RWPE1 (cell line): ENCODE results near the gene USP40.

Experiments
- CTCF ChIA-PET: fragments of 350-600 bp; sonication (Branson Sonifier 250); formaldehyde crosslinking; extraction: SDS; loops from one replicate; lab custom pipeline; 2021; lab: Yijun Ruan, JAX
- POLR2A ChIA-PET: fragments of 400-600 bp; formaldehyde crosslinking; extraction: SDS; loops from one replicate; lab custom pipeline; 2020; ENCODE audit warnings: antibody characterized with exemption; ENCODE audit not compliant: low non-redundant PET; lab: Yijun Ruan, JAX
- DNase-seq: peaks from one replicate; pipeline ENCODE4 v3.0.0; 2012; ENCODE audit warnings: low spot score
- H3K27ac ChIP-seq: fragments of 450-650 bp; 2 replicates; pipeline ENCODE4 v1.5.1; 2017
- TF ChIP-seq, protein P1 (sequence below): fragments of 450-650 bp; conservative IDR thresholded peaks from 2 replicates; pipeline ENCODE4 v1.5.1; 2017; ENCODE audit warnings: low read depth, mild to moderate bottlenecking

Gene USP40

DNA sequence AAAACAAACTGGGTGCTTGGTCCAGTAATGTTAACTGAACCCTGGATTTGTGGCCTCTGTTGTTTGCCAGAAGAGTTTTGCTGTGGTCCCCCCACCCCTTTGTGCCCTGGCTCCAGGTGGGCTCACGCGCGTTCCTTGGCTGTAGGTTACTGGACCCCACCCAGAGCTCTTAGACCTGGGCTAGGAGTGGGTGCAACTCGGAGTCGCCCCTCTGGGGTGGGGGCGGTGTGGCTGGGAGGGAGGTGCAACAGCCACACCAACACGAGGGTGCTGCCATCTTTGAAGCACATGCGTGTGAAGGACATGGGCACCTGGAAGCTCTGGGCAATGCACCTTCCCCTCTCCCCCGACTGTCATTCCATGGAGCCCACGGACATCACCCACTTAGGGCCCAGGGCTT is 92.7 kb downstream of the USP40 start:
- TF ChIP-seq, protein P1, sequence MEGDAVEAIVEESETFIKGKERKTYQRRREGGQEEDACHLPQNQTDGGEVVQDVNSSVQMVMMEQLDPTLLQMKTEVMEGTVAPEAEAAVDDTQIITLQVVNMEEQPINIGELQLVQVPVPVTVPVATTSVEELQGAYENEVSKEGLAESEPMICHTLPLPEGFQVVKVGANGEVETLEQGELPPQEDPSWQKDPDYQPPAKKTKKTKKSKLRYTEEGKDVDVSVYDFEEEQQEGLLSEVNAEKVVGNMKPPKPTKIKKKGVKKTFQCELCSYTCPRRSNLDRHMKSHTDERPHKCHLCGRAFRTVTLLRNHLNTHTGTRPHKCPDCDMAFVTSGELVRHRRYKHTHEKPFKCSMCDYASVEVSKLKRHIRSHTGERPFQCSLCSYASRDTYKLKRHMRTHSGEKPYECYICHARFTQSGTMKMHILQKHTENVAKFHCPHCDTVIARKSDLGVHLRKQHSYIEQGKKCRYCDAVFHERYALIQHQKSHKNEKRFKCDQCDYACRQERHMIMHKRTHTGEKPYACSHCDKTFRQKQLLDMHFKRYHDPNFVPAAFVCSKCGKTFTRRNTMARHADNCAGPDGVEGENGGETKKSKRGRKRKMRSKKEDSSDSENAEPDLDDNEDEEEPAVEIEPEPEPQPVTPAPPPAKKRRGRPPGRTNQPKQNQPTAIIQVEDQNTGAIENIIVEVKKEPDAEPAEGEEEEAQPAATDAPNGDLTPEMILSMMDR: no peak
- POLR2A ChIA-PET: no interaction called here
- peak overlapping the region; percentile 39 for H3K27ac ChIP-seq
- CTCF ChIA-PET: interaction anchor here (0.6 kb wide), 1 partner anchor 394 kb away, joined by 3 read pairs; no protein-coding TSS in a partner anchor
- DNase-seq: no peak

DNA sequence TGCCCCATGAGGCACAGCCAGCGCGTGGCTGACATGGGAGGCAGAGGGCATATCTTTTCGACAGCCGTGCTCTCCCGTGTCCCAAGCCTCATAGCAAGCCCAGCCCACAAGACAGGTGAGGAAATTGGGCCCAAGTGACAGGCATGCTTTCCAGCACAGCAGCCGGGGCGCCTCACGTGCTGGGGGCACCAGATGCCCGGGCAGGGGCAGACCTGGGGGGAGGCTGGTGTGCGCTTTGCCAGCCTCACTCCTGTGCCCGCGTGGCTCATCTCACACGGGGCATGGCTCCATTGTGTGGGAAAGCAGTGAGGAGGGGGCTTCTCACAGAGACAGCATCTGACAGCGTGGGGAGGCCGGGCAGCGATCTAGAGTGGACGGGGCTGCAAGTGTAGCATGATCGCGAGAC is 93.2 kb downstream of the USP40 start:
- TF ChIP-seq, protein P1: no peak
- POLR2A ChIA-PET: no interaction called here
- CTCF ChIA-PET: interaction anchor here (0.6 kb wide), 1 partner anchor 394 kb away, joined by 3 read pairs; no protein-coding TSS in a partner anchor
- H3K27ac ChIP-seq: peak overlapping the region; percentile 39
- no peak for DNase-seq

DNA sequence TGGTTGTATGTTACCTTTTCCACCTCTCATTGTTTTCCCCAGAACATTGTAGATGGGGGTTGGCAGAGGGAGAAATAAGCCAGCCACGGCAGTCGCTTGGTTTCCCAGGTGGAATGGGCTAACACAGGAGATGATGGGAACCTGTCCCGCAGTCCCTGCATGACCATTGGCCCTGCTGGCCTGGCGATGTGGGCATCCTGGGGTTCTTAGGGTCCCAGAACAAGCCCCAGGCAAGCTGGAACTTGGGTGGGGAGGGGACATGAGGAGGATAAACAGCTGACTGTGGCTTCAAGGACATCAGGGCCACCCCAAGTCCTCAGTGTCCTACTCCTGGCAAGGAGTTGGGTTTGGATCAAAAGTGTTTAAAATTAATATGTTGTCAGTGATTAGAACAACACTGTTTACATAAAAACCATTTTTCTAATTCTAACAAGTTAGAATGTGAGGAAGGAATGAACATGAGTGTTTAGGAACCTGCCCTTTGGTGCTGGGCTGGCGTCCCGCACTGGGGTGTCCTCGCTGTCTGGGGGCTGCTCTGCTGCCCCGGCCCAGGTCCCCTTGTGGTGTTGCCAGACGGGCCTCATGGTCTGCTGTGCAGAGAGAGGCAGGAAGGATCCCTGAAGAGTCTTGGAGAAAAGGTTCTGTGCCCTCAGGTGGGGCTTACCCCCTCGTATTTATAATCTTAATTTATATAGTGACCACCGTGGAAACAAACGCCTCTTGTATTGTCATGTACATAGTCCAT is 95.1 kb downstream of the USP40 start:
- no peak for DNase-seq
- POLR2A ChIA-PET: no interaction called here
- CTCF ChIA-PET: no interaction called here
- TF ChIP-seq, protein P1: no peak
- peak overlapping the region; percentile 23 for H3K27ac ChIP-seq

DNA sequence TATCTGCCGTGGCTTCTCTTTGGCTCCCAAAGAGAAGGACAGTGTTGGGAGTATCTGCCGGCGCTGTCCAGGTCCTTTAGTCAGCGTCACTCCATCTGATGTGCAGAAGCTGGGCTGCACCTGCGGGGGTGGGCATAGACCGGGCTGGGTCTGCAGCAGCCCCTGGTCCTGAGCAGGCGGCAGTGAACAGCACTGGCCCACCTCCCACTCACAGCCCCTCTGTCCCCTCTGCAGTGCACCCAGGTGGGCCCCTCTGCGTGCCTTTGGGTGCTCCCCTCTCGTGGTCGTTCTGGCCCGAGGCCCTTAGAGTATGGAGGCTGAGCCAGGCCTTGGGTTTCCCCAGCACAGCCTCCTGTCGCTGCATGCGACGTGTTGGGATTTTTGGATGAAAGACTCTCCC is 95.7 kb downstream of the USP40 start:
- CTCF ChIA-PET: no interaction called here
- TF ChIP-seq, protein P1: no peak
- no peak for DNase-seq
- POLR2A ChIA-PET: interaction anchor here (0.6 kb wide), 1 partner anchor 872 kb away, joined by 4 read pairs; no protein-coding TSS in a partner anchor
- H3K27ac ChIP-seq: peak overlapping the region; percentile 23

DNA sequence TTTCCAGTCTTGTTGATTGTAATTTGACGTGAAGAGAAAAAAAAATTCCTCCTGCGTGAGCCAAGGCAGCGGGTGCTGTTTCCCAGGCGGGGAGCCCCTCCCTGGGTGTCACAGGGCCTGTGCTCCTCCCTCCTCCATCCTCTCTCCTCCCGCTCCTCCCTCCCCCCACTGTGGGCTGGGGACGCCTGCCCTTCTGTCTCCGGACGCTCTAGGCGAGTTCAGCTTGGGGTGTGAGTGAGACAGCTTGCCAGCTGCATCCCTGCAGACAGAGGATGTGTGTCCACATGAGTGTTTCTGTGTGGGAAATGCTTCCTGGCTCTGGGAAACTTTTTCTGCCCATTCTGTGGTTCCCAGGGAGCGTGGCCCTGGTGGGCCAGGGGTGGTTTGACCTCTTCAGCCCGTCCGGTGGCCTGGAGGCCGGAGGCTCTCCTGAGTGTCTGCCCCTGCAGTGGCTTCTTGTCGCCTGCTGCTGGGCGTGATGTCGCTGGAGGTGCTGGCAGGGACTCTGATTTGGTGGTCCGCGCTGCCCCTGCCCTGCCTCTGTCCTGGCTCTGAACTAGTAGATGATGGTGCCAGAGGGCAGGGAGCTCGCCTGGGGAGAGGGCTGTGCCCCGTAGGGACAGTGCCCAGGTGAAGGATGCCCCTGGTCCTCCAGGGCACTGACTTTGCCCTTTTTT is 96.4 kb downstream of the USP40 start:
- no peak for DNase-seq
- CTCF ChIA-PET: interaction anchor here (0.7 to 0.9 kb wide), 2 partner anchors 21 to 824 kb away, joined by 4 read pairs; no protein-coding TSS in a partner anchor
- H3K27ac ChIP-seq: peak overlapping the region; percentile 24
- TF ChIP-seq, protein P1: no peak
- POLR2A ChIA-PET: interaction anchor here (0.6 kb wide), 1 partner anchor 872 kb away, joined by 4 read pairs; no protein-coding TSS in a partner anchor

DNA sequence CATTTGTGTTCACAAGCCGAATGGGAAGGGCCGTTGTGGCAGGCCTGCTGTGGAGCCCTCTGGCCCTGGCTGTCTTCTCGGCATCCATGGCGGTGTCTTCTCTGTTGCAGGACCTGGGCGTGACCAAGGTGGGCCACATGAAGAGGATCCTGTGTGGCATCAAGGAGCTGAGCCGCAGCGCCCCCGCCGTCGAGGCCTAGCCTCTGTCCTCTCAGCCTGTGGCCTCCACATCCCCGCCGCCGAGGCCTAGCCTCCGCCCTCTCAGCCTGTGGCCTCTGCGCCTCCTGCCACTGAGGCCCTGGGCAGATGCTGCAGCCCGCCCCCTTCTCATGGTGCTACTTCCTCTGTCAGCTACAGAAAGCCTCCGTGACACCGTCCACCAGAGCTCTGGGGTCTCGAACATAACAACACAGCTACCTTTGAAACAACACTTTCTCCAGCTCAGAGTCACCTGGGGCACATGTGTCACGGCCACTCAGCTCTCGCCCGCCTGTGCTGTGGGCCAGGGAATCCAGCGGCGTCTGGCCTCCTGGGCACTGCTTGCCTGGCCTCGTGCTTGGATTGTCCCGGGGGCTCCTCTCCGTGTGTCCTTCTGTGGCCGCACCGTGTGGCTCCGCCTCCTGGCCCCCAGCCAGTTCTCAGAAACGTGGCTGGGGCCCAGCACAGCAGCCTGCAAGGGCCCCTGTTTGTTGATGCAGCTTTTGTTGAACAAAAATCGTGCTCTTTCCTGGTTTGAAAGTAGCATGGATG is 97.1 kb downstream of the USP40 start:
- ChIA-PET CTCF (interaction anchor here (0.5 to 0.9 kb wide), 3 partner anchors 11 to 823 kb away, joined by 3 to 4 read pairs (median 4); no protein-coding TSS in a partner anchor), POLR2A (no interaction called here)
- DNase-seq: no peak
- H3K27ac ChIP-seq: peak overlapping the region; percentile 24
- TF ChIP-seq, protein P1: no peak
